HCT116 (cell line): ENCODE results near the gene GCLC. TPM values are rescaled to one million over a fixed set of nuclear protein-coding genes. Genes with fewer than 3 reads are reported as not detected.

Experiments used
- ATAC-seq: fragments of 200-7000 bp; cut with Tn5 transposase; 2 replicates; pipeline ENCODE4 v1.9.1; 2020; ENCODE audit warnings: mild to moderate bottlenecking, moderate library complexity
- BruUV-seq: library from RNA; stranded (reverse); fragments of 400-500 nt; replicated peaks from 2 replicates; lab custom pipeline; 2021; lab: Mats Ljungman, UMichigan
- CTCF ChIA-PET: fragments of 300-600 bp; sonication (Branson Sonifier 250); formaldehyde crosslinking; loops from one replicate; lab custom pipeline; 2021; ENCODE audit warnings: antibody characterized with exemption; lab: Charles Lee
- POLR2A ChIA-PET: fragments of 300-600, 350-600 bp; sonication (Branson Sonifier 250); formaldehyde crosslinking; loops from one replicate; lab custom pipeline; 2021; ENCODE audit warnings: antibody characterized with exemption; lab: Charles Lee
- RAD21 ChIA-PET, 2 experiments: fragments of 300-600 bp; sonication (Branson Sonifier 250); formaldehyde crosslinking; loops; one replicate each; lab custom pipeline; 2023; ENCODE audit warnings: low total read pairs in 2 of 2; ENCODE audit not compliant: uncharacterized antibody in 2 of 2, unreplicated experiment in 2 of 2, low non-redundant PET in 1 of 2; lab: Charles Lee
- DNase-seq: peaks from one replicate; pipeline ENCODE4 v3.0.0-alpha.2; 2010; ENCODE audit warnings: low read depth, low spot score
- H2AFZ ChIP-seq: fragments of 200-600 bp; shearing (Covaris generic), sonication (generic); 2 replicates; pipeline ENCODE4 v1.6.1; 2017; ENCODE audit warnings: low read depth, mixed run types, mixed read lengths, antibody characterized with exemption, low read length; ENCODE audit not compliant: poor library complexity, severe bottlenecking
- H3K27ac ChIP-seq: 2 replicates; pipeline ENCODE4 v1.5.1; 2012; ENCODE audit warnings: low read depth, low read length
- H3K27me3 ChIP-seq: fragments of 200-600 bp; sonication (generic); 2 replicates; pipeline ENCODE4 v1.6.1; 2016; ENCODE audit warnings: mixed run types, low read length, mixed read lengths; ENCODE audit not compliant: insufficient read depth
- H3K36me3 ChIP-seq, 2 experiments: fragments of 200-500 bp in 1 of 2; fragments of 200-600 bp in 1 of 2; sonication (Bioruptor generic) in 1 of 2; sonication (generic) in 1 of 2; 2 replicates each; pipeline versions ENCODE4 v1.5.1 to v1.6.1; 2014 to 2016; ENCODE audit warnings: low read length in 2 of 2, inconsistent platforms in 1 of 2, mixed read lengths in 1 of 2, mixed run types in 1 of 2; ENCODE audit not compliant: insufficient read depth in 2 of 2, control insufficient read depth in 1 of 2
- H3K4me1 ChIP-seq, 2 experiments: fragments of 200-600 bp in 1 of 2; sonication (generic) in 1 of 2; 2 replicates each; pipeline versions ENCODE4 v1.5.1 to v1.6.1; 2012 to 2017; ENCODE audit warnings: low read length in 2 of 2, inconsistent platforms in 1 of 2, mild to moderate bottlenecking in 1 of 2, mixed read lengths in 1 of 2, mixed run types in 1 of 2, moderate library complexity in 1 of 2; ENCODE audit not compliant: insufficient read depth in 2 of 2, control insufficient read depth in 1 of 2
- H3K4me2 ChIP-seq: fragments of 200-600 bp; sonication (generic); 2 replicates; pipeline ENCODE4 v1.6.1; 2017; ENCODE audit warnings: mixed run types, low read length, mixed read lengths
- H3K4me3 ChIP-seq, 2 experiments: fragments of 200-600 bp in 1 of 2; sonication (generic) in 1 of 2; replicated peaks in 1 of 2; 2 replicates each; pipeline ENCODE4 v1.5.1; 2011 to 2016; ENCODE audit warnings: low read length in 2 of 2, control low read depth in 1 of 2, low read depth in 1 of 2, mild to moderate bottlenecking in 1 of 2, mixed read lengths in 1 of 2, mixed run types in 1 of 2
- H3K79me2 ChIP-seq: fragments of 200-600 bp; sonication (generic); 2 replicates; pipeline ENCODE4 v1.6.1; 2017; ENCODE audit warnings: mild to moderate bottlenecking, mixed run types, low read length, moderate library complexity, mixed read lengths; ENCODE audit not compliant: insufficient read depth
- H3K9ac ChIP-seq: fragments of 200-600 bp; sonication (generic); 2 replicates; pipeline ENCODE4 v1.6.1; 2016; ENCODE audit warnings: low read length, mixed read lengths
- H3K9me2 ChIP-seq: fragments of 200-600 bp; sonication (generic), shearing (Covaris generic); 2 replicates; pipeline ENCODE4 v1.6.1; 2017; ENCODE audit warnings: mixed run types, mild to moderate bottlenecking, moderate library complexity; ENCODE audit not compliant: insufficient read depth
- H3K9me3 ChIP-seq, 2 experiments: fragments of 200-500 bp in 1 of 2; fragments of 200-600 bp in 1 of 2; sonication (Bioruptor generic) in 1 of 2; sonication (generic) in 1 of 2; 2 replicates each; pipeline ENCODE4 v1.6.1; 2014 to 2017; ENCODE audit warnings: low read length in 2 of 2, mixed read lengths in 2 of 2, inconsistent platforms in 1 of 2, low read depth in 1 of 2, mild to moderate bottlenecking in 1 of 2, mixed run types in 1 of 2, moderate library complexity in 1 of 2; ENCODE audit not compliant: control insufficient read depth in 1 of 2, insufficient read depth in 1 of 2
- H4K20me1 ChIP-seq: fragments of 200-600 bp; sonication (generic), shearing (Covaris generic); 2 replicates; pipeline ENCODE4 v1.6.1; 2017; ENCODE audit warnings: mixed run types, mild to moderate bottlenecking, moderate library complexity; ENCODE audit not compliant: insufficient read depth
- CEBPB ChIP-seq: IDR thresholded peaks from 2 replicates; pipeline ENCODE4 v1.6.1; 2012; ENCODE audit warnings: low read depth
- CTCF ChIP-seq, 3 experiments: fragments of 200-600 bp in 1 of 3; sonication (generic) in 1 of 3; IDR thresholded peaks in 2 of 3; conservative IDR thresholded peaks in 1 of 3; 2 replicates each; pipeline ENCODE4 v1.5.1; 2012 to 2017; ENCODE audit warnings: low read depth in 2 of 3, low read length in 2 of 3, antibody characterized with exemption in 1 of 3, borderline replicate concordance in 1 of 3, control low read depth in 1 of 3, mild to moderate bottlenecking in 1 of 3, mixed read lengths in 1 of 3, mixed run types in 1 of 3, moderate library complexity in 1 of 3; ENCODE audit not compliant: insufficient read depth in 1 of 3
- EZH2 ChIP-seq: fragments of 200-600 bp; sonication (generic); IDR thresholded peaks from 2 replicates; pipeline ENCODE4 v1.6.1; 2017; ENCODE audit warnings: antibody characterized with exemption, mixed run types
- POLR2A ChIP-seq: IDR thresholded peaks from 2 replicates; pipeline ENCODE4 v1.7.0; 2011; ENCODE audit warnings: borderline replicate concordance; ENCODE audit not compliant: insufficient read depth, insufficient read length; ENCODE audit errors: extremely low read depth
- SRF ChIP-seq: IDR thresholded peaks from 2 replicates; pipeline ENCODE4 v1.6.1; 2012; ENCODE audit warnings: low read depth
- TCF7L2 ChIP-seq: IDR thresholded peaks from 2 replicates; pipeline ENCODE4 v1.7.0; 2011; ENCODE audit warnings: borderline replicate concordance, inconsistent platforms; ENCODE audit not compliant: insufficient read depth, insufficient read length; ENCODE audit errors: extremely low read depth
- ZBTB33 ChIP-seq: IDR thresholded peaks from 2 replicates; pipeline ENCODE4 v1.6.1; 2011; ENCODE audit warnings: mild to moderate bottlenecking, low read length, moderate library complexity; ENCODE audit not compliant: insufficient replicate concordance; ENCODE audit errors: extremely low read depth
- intact Hi-C: fragments of 100-400 bp; cut with micrococcal nuclease; formaldehyde crosslinking; loops from 2 replicates; pipeline ENCODE4 v1.10.0; 2022
- total RNA-seq: library from RNA; stranded (reverse); gene quantifications from one replicate; pipeline ENCODE4 v1.2.1, GENCODE V29; 2021; ENCODE audit not compliant: unreplicated experiment

GCLC gene
- total RNA-seq, 1 experiment from 2014 or later: 72.0 TPM

GRCh38 chr6:53487080-53487479 is 57.8 kb downstream of the GCLC start:
- Histone ChIP-seq H3K4me3 (no peak overlapping the region), H3K9me3 (no peaks in the 10 kb centered on the region), H3K27ac (no peak overlapping the region), H3K36me3 (no peaks in the 10 kb centered on the region), H3K9me2 (no peaks in the 10 kb centered on the region), H3K79me2 (no peaks in the 10 kb centered on the region), H3K27me3 (0 out of 2 replicates have a peak, but pooled peaks cover 4% of the 10 kb centered on the region), H3K4me2 (no peak overlapping the region), H3K4me1 (peaks cover 0 to 3% of the 10 kb centered on the region in 2 experiments; a peak in 1 of 4 replicates), H2AFZ (no peak overlapping the region), H3K9ac (no peak overlapping the region), H4K20me1 (no peaks in the 10 kb centered on the region)
- TF ChIP-seq ZBTB33: no peak
- TF ChIP-seq SRF: no peak
- no peak for TF ChIP-seq POLR2A
- TF ChIP-seq TCF7L2: no peak
- TF ChIP-seq EZH2: no peak
- TF ChIP-seq CEBPB: no peak
- TF ChIP-seq CTCF (IDR thresholded peaks at IDR 0.05 in 2 of 3, conservative IDR thresholded peaks at IDR 0.05 in 1 of 3; ENCODE audit: borderline replicate concordance in 1 of 3, insufficient read depth in 1 of 3, low read depth in 2 of 3, low read length in 2 of 3): no peak
- CTCF ChIA-PET: no interaction called here
- ATAC-seq (no peak), DNase-seq (no peak)
- RAD21 ChIA-PET: no interaction called here
- POLR2A ChIA-PET: no interaction called here
- no TSS peak for BruUV-seq
- intact Hi-C loops: loop anchor here (10.0 kb wide), 1 partner anchor 492 kb away; the partner anchor contains the start of gene GSTA4
